ENCODE results near the gene AP1S3. TPM values are rescaled to one million over a fixed set of nuclear protein-coding genes. Genes with fewer than 3 reads are reported as not detected.

The AP1S3 gene
- total RNA-seq, 1 donor from 2014 or later = 5.1 TPM

DNA sequence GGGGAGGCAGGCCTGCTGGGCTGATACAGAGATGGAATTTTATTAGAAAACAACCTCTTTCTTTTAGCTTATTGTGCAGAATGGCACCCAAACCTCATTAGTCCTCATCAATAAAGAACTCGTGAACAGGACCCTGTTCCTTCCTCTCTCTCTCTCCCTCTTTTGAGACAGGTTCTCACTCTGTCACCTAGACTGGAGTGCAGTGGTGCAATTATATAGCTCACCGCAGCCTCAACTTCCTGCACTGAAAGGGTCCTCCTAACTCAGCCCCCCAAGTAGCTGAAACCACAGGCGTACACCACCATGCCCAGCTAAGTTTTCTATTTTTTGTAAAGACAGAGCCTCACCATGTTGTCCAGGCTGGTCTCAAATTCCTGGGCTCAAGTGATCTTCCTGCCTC, 21.7 kb upstream of the AP1S3 start:
- TF ChIP-seq, protein P1, sequence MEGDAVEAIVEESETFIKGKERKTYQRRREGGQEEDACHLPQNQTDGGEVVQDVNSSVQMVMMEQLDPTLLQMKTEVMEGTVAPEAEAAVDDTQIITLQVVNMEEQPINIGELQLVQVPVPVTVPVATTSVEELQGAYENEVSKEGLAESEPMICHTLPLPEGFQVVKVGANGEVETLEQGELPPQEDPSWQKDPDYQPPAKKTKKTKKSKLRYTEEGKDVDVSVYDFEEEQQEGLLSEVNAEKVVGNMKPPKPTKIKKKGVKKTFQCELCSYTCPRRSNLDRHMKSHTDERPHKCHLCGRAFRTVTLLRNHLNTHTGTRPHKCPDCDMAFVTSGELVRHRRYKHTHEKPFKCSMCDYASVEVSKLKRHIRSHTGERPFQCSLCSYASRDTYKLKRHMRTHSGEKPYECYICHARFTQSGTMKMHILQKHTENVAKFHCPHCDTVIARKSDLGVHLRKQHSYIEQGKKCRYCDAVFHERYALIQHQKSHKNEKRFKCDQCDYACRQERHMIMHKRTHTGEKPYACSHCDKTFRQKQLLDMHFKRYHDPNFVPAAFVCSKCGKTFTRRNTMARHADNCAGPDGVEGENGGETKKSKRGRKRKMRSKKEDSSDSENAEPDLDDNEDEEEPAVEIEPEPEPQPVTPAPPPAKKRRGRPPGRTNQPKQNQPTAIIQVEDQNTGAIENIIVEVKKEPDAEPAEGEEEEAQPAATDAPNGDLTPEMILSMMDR (IDR thresholded peaks at IDR 0.05) = no peak
- TF ChIP-seq EZH2phosphoT487 (IDR thresholded peaks at IDR 0.05) (no peak), EZH2 (IDR thresholded peaks at IDR 0.05) (no peak)
- no peak for DNase-seq (ENCODE audit: low spot score)
- Histone ChIP-seq H3F3A (ENCODE audit: low read depth) (no peaks in the 10 kb centered on the region), H2AFZ (replicated peaks) (no peak overlapping the region), H4K20me1 (ENCODE audit: low read depth) (no peaks in the 10 kb centered on the region), H3K4me3 (no peak overlapping the region), H3K4me1 (peaks cover 5% of the 10 kb centered on the region), H3K9me3 (ENCODE audit: low read depth) (no peaks in the 10 kb centered on the region), H3K36me3 (no peaks in the 10 kb centered on the region), H3K9ac (no peak overlapping the region), H3K79me2 (ENCODE audit: low read depth) (no peaks in the 10 kb centered on the region), H3K27ac (no peak overlapping the region), H3K4me2 (no peak overlapping the region), H3K27me3 (no peaks in the 10 kb centered on the region)
- Mint-ChIP-seq H3K27ac (no peak overlapping the region), H3K9me3 (no peaks in the 10 kb centered on the region), H3K4me1 (peaks cover 5% of the 10 kb centered on the region), H3K36me3 (no peaks in the 10 kb centered on the region), H3K4me3 (no peak overlapping the region), H3K27me3 (ENCODE audit: insufficient read depth, low read depth) (peaks cover 2% of the 10 kb centered on the region)

DNA sequence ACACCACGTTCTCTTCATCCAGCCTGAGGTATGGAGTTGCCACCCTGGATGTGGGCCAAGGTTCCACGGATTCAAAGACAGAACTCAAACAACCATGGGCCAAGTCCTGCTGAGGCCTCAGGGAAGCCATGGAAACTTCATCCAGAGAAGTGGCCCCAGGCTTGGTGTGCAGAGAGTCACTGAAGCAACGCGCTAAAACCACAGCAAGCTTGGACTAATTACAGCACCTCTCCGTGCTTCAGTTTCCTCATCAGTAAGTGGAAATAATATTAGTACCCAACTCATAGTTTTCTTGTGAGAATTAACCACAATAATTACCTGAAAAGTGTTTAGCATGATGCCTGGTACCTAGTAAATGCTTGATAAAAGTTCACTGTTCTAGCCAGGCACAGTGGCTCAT, 19.2 kb upstream of the AP1S3 start:
- H3K27ac ChIP-seq = no peak overlapping the region
- no peak overlapping the region for H3K4me2 ChIP-seq
- H2AFZ ChIP-seq (replicated peaks) = no peak overlapping the region
- Mint-ChIP-seq H3K4me1 (peaks cover 5% of the 10 kb centered on the region), H3K4me3 (no peak overlapping the region), H3K36me3 (no peaks in the 10 kb centered on the region), H3K9me3 (no peaks in the 10 kb centered on the region), H3K27me3 (ENCODE audit: insufficient read depth, low read depth) (peaks cover 2% of the 10 kb centered on the region), H3K27ac (no peak overlapping the region)
- no peaks in the 10 kb centered on the region for H3K27me3 ChIP-seq
- H3K9ac ChIP-seq = no peak overlapping the region
- no peaks in the 10 kb centered on the region for H3K79me2 ChIP-seq (ENCODE audit: low read depth)
- H4K20me1 ChIP-seq (ENCODE audit: low read depth) = no peaks in the 10 kb centered on the region
- H3K36me3 ChIP-seq = no peaks in the 10 kb centered on the region
- H3F3A ChIP-seq (ENCODE audit: low read depth) = no peaks in the 10 kb centered on the region
- H3K9me3 ChIP-seq (ENCODE audit: low read depth) = no peaks in the 10 kb centered on the region
- no peak for TF ChIP-seq EZH2phosphoT487 (IDR thresholded peaks at IDR 0.05)
- no peak overlapping the region for H3K4me3 ChIP-seq
- H3K4me1 ChIP-seq = peaks cover 5% of the 10 kb centered on the region
- no peak for DNase-seq (ENCODE audit: low spot score)

DNA sequence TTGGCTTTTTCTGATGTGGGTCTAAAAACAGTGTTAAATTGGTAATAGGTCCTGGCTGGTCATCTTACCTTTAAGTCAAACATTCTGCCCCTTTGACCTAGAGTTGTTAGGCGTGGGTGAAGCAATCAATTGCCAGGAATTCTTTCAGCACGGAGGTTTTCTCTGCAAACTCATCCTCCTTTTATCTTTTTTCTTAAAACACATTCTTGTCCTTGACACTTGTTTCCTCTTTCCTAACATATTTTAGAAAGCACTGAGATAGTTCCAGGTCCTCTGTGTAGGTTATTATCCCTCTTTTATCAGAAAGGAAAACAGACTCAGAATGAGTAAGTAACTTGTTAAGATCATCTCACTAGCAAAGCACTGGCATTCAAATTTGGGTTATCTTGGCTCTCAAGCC, 18.6 kb upstream of the AP1S3 start:
- H3F3A ChIP-seq (ENCODE audit: low read depth) = no peaks in the 10 kb centered on the region
- TF ChIP-seq EZH2 (IDR thresholded peaks at IDR 0.05) (no peak), EZH2phosphoT487 (IDR thresholded peaks at IDR 0.05) (no peak)
- TF ChIP-seq, protein P1 (IDR thresholded peaks at IDR 0.05) = no peak
- H3K9me3 Mint-ChIP-seq = no peaks in the 10 kb centered on the region
- no peak for DNase-seq (ENCODE audit: low spot score)
- H3K4me3 ChIP-seq = no peak overlapping the region
- peaks cover 2% of the 10 kb centered on the region for H3K27me3 Mint-ChIP-seq (ENCODE audit: insufficient read depth, low read depth)
- peaks cover 5% of the 10 kb centered on the region for H3K4me1 Mint-ChIP-seq
- H2AFZ ChIP-seq (replicated peaks) = no peak overlapping the region
- H3K27ac Mint-ChIP-seq = no peak overlapping the region
- H3K27ac ChIP-seq = no peak overlapping the region
- no peaks in the 10 kb centered on the region for H3K79me2 ChIP-seq (ENCODE audit: low read depth)
- H3K36me3 Mint-ChIP-seq = peaks cover 3% of the 10 kb centered on the region
- H3K9me3 ChIP-seq (ENCODE audit: low read depth) = no peaks in the 10 kb centered on the region
- no peaks in the 10 kb centered on the region for H3K36me3 ChIP-seq
- no peak overlapping the region for H3K4me3 Mint-ChIP-seq
- H3K4me2 ChIP-seq = no peak overlapping the region
- no peak overlapping the region for H3K9ac ChIP-seq
- H4K20me1 ChIP-seq (ENCODE audit: low read depth) = no peaks in the 10 kb centered on the region
- H3K4me1 ChIP-seq = peaks cover 5% of the 10 kb centered on the region
- no peaks in the 10 kb centered on the region for H3K27me3 ChIP-seq

GRCh38 chr2:223855426-223855825, 18.0 kb upstream of the AP1S3 start:
- Mint-ChIP-seq H3K36me3 (peaks cover 5% of the 10 kb centered on the region), H3K4me3 (no peak overlapping the region), H3K27me3 (ENCODE audit: insufficient read depth, low read depth) (peaks cover 2% of the 10 kb centered on the region), H3K4me1 (peaks cover 5% of the 10 kb centered on the region), H3K9me3 (no peaks in the 10 kb centered on the region), H3K27ac (no peak overlapping the region)
- Histone ChIP-seq H3K4me3 (no peak overlapping the region), H3K4me1 (peaks cover 5% of the 10 kb centered on the region), H3K79me2 (ENCODE audit: low read depth) (no peaks in the 10 kb centered on the region), H2AFZ (replicated peaks) (no peak overlapping the region), H3K36me3 (no peaks in the 10 kb centered on the region), H3K4me2 (no peak overlapping the region), H3K9me3 (ENCODE audit: low read depth) (no peaks in the 10 kb centered on the region), H3K27me3 (no peaks in the 10 kb centered on the region), H3K9ac (no peak overlapping the region), H3K27ac (no peak overlapping the region), H3F3A (ENCODE audit: low read depth) (no peaks in the 10 kb centered on the region), H4K20me1 (ENCODE audit: low read depth) (no peaks in the 10 kb centered on the region)
- TF ChIP-seq, protein P1 (IDR thresholded peaks at IDR 0.05) = no peak
- TF ChIP-seq EZH2phosphoT487 (IDR thresholded peaks at IDR 0.05) (no peak), EZH2 (IDR thresholded peaks at IDR 0.05) (no peak)
- DNase-seq (ENCODE audit: low spot score) = no peak
